ENCODE data around the gene TEX51.

Gene TEX51

GRCh38 chr2:126915903-126916302, 17.2 kb downstream of the TEX51 start:
- no peak for DNase-seq

GRCh38 chr2:126916744-126917143, 18.1 kb downstream of the TEX51 start:
- DNase-seq = no peak

GRCh38 chr2:126921066-126921465, 22.4 kb downstream of the TEX51 start:
- no peak for DNase-seq

GRCh38 chr2:126930970-126931590, 32.4 kb downstream of the TEX51 start:
- no peak for DNase-seq

GRCh38 chr2:126932529-126932928, 33.8 kb downstream of the TEX51 start:
- no peak for DNase-seq

- DNase-seq = no peak
These were observed 34.4 kb downstream of the TEX51 start for GRCh38 chr2:126932966-126933710.

GRCh38 chr2:126933711-126934091, 35.0 kb downstream of the TEX51 start:
- no peak for DNase-seq

- DNase-seq = no peak
These were observed 36.1 kb downstream of the TEX51 start for GRCh38 chr2:126934809-126935208.

GRCh38 chr2:126935774-126936173, 37.1 kb downstream of the TEX51 start:
- DNase-seq = no peak

- DNase-seq = no peak
These were observed 37.6 kb downstream of the TEX51 start for GRCh38 chr2:126936219-126936723.

- DNase-seq = no peak
These were observed 41.6 kb downstream of the TEX51 start for GRCh38 chr2:126940331-126940730.

GRCh38 chr2:126942427-126943203, 43.9 kb downstream of the TEX51 start:
- no peak for DNase-seq

- no peak for DNase-seq
These were observed 45.1 kb downstream of the TEX51 start for GRCh38 chr2:126943612-126944348.

- no peak for DNase-seq
These were observed 46.4 kb downstream of the TEX51 start for GRCh38 chr2:126945118-126945517.

- no peak for DNase-seq
These were observed 47.8 kb downstream of the TEX51 start for GRCh38 chr2:126946318-126947102.

- no peak for DNase-seq
These were observed 48.4 kb downstream of the TEX51 start for GRCh38 chr2:126947103-126947429.

GRCh38 chr2:126949775-126950174, 51.1 kb downstream of the TEX51 start:
- DNase-seq = no peak

- no peak for DNase-seq
These were observed 51.8 kb downstream of the TEX51 start for GRCh38 chr2:126950504-126950903.

Measured in activated effector memory CD4-positive, alpha-beta T cell treated with Interleukin-2 at 50 U/mL for 16 hours (primary cell).